H1 (cell line): Measurements from ENCODE around the gene UBE3B. TPM values are rescaled to one million over a fixed set of nuclear protein-coding genes. Genes with fewer than 3 reads are reported as not detected.

ENCODE experiments used
- CTCF ChIA-PET: fragments of 300-600 bp; sonication (Branson Sonifier 250); formaldehyde crosslinking; loops from one replicate; lab custom pipeline; 2021; ENCODE audit not compliant: partially characterized antibody; lab: Charles Lee
- POLR2A ChIA-PET: fragments of 300-600 bp; sonication (Branson Sonifier 250); formaldehyde crosslinking; loops from one replicate; lab custom pipeline; 2021; ENCODE audit warnings: inconsistent platforms; ENCODE audit not compliant: partially characterized antibody; lab: Charles Lee
- DNase-seq, 2 experiments: peaks; one replicate each; pipeline versions ENCODE4 v3.0.0 to v3.0.0-alpha.2; 2010 to 2022; ENCODE audit warnings: low spot score in 2 of 2, low read depth in 1 of 2, mixed read lengths in 1 of 2
- FAIRE-seq: peaks from 2 replicates; lab custom pipeline; 2011; peaks lifted over from hg19 to GRCh38; lab: Jason Lieb, UNC
- H2AFZ ChIP-seq: 2 replicates; pipeline ENCODE4 v1.8.1; 2012; ENCODE audit warnings: low read length, inconsistent platforms
- H2AK5ac ChIP-seq: 2 replicates; pipeline ENCODE4 v1.6.1; 2013; ENCODE audit warnings: low read depth, low read length
- H2BK120ac ChIP-seq: replicated peaks from 2 replicates; pipeline ENCODE3; 2013; ENCODE audit warnings: low read depth, low read length, inconsistent platforms
- H2BK12ac ChIP-seq: 2 replicates; pipeline ENCODE4 v1.6.1; 2013; ENCODE audit warnings: low read depth, low read length
- H2BK15ac ChIP-seq: 2 replicates; pipeline ENCODE4 v1.6.1; 2013; ENCODE audit warnings: low read length
- H2BK20ac ChIP-seq: 2 replicates; pipeline ENCODE4 v1.6.1; 2013; ENCODE audit warnings: low read length
- H2BK5ac ChIP-seq: 2 replicates; pipeline ENCODE4 v1.6.1; 2013; ENCODE audit warnings: low read depth, low read length
- H3K14ac ChIP-seq: 2 replicates; pipeline ENCODE4 v1.6.1; 2013; ENCODE audit warnings: inconsistent platforms; ENCODE audit not compliant: insufficient read length
- H3K18ac ChIP-seq: 2 replicates; pipeline ENCODE4 v1.6.1; 2013; ENCODE audit warnings: low read length; ENCODE audit errors: extremely low read depth
- H3K23ac ChIP-seq: 2 replicates; pipeline ENCODE4 v1.6.1; 2013; ENCODE audit warnings: inconsistent platforms; ENCODE audit not compliant: insufficient read length
- H3K23me2 ChIP-seq: 2 replicates; pipeline ENCODE4 v1.6.1; 2013; ENCODE audit warnings: low read depth, low read length
- H3K27ac ChIP-seq: 2 replicates; pipeline ENCODE4 v1.6.1; 2011; ENCODE audit warnings: low read depth, low read length, inconsistent platforms
- H3K27me3 ChIP-seq, 4 experiments: replicated peaks in 1 of 4; 1 replicate in 1 of 4; 2 replicates in 3 of 4; pipeline versions ENCODE4 v1.6.1 to v1.8.1; 2011 to 2013; ENCODE audit warnings: low read length in 3 of 4, mild to moderate bottlenecking in 3 of 4, inconsistent platforms in 2 of 4, mixed read lengths in 2 of 4, moderate library complexity in 1 of 4; ENCODE audit not compliant: control insufficient read depth in 3 of 4, insufficient read depth in 3 of 4; ENCODE audit errors: extremely low read depth in 1 of 4
- H3K36me3 ChIP-seq, 4 experiments: 2 replicates each; pipeline versions ENCODE4 v1.6.1 to v1.8.1; 2011 to 2013; ENCODE audit warnings: mild to moderate bottlenecking in 4 of 4, low read length in 3 of 4, moderate library complexity in 2 of 4, control low read depth in 1 of 4, inconsistent platforms in 1 of 4; ENCODE audit not compliant: insufficient read depth in 4 of 4, control insufficient read depth in 2 of 4
- H3K4ac ChIP-seq: replicated peaks from 2 replicates; pipeline ENCODE3; 2013; ENCODE audit warnings: low read length, low read depth, mixed read lengths, inconsistent platforms; ENCODE audit not compliant: insufficient read length
- H3K4me1 ChIP-seq, 4 experiments: replicated peaks in 1 of 4; 1 replicate in 1 of 4; 2 replicates in 3 of 4; pipeline versions ENCODE4 v1.6.1 to v1.8.1; 2011 to 2013; ENCODE audit warnings: low read length in 3 of 4, inconsistent platforms in 2 of 4, mixed read lengths in 1 of 4; ENCODE audit not compliant: insufficient read depth in 4 of 4, control insufficient read depth in 3 of 4
- H3K4me2 ChIP-seq, 2 experiments: 2 replicates each; pipeline versions ENCODE4 v1.6.1 to v1.8.1; 2011 to 2013; ENCODE audit warnings: low read depth in 2 of 2, low read length in 2 of 2, control low read depth in 1 of 2, inconsistent platforms in 1 of 2, mild to moderate bottlenecking in 1 of 2; ENCODE audit not compliant: insufficient read depth in 1 of 2
- H3K4me3 ChIP-seq, 4 experiments: fragments of 200-600, 300-600 bp in 1 of 4; sonication (generic), shearing (Covaris generic), sonication (Bioruptor Twin) in 1 of 4; 2 replicates each; pipeline versions ENCODE4 v1.5.1 to v1.8.1; 2011 to 2016; ENCODE audit warnings: low read length in 4 of 4, low read depth in 3 of 4, control low read depth in 2 of 4, inconsistent platforms in 2 of 4, mild to moderate bottlenecking in 2 of 4, mixed read lengths in 1 of 4, moderate library complexity in 1 of 4; ENCODE audit not compliant: insufficient read depth in 2 of 4; ENCODE audit errors: extremely low read depth in 1 of 4
- H3K56ac ChIP-seq: replicated peaks from 2 replicates; pipeline ENCODE3; 2013; ENCODE audit warnings: low read depth, mild to moderate bottlenecking, mixed read lengths, low read length, inconsistent platforms; ENCODE audit not compliant: insufficient read length
- H3K79me1 ChIP-seq: 2 replicates; pipeline ENCODE4 v1.6.1; 2013; ENCODE audit warnings: low read depth, low read length, control low read depth
- H3K79me2 ChIP-seq, 2 experiments: 2 replicates each; pipeline versions ENCODE4 v1.6.1 to v1.8.1; 2012 to 2013; ENCODE audit warnings: low read length in 2 of 2, mild to moderate bottlenecking in 2 of 2, inconsistent platforms in 1 of 2; ENCODE audit not compliant: insufficient read depth in 2 of 2, control insufficient read depth in 1 of 2
- H3K9ac ChIP-seq, 4 experiments: replicated peaks in 1 of 4; 1 replicate in 1 of 4; 2 replicates in 3 of 4; pipeline versions ENCODE4 v1.6.1 to v1.8.1; 2011 to 2013; ENCODE audit warnings: low read depth in 3 of 4, low read length in 3 of 4, control low read depth in 2 of 4, mild to moderate bottlenecking in 2 of 4, moderate library complexity in 2 of 4, inconsistent platforms in 1 of 4; ENCODE audit errors: extremely low read depth in 1 of 4
- H3K9me3 ChIP-seq, 2 experiments: 2 replicates each; pipeline versions ENCODE4 v1.6.1 to v1.8.1; 2012 to 2013; ENCODE audit warnings: mild to moderate bottlenecking in 2 of 2, moderate library complexity in 2 of 2, control low read depth in 1 of 2, inconsistent platforms in 1 of 2, low read depth in 1 of 2, low read length in 1 of 2, mixed read lengths in 1 of 2; ENCODE audit not compliant: insufficient read depth in 2 of 2
- H4K20me1 ChIP-seq, 2 experiments: replicated peaks in 1 of 2; 2 replicates each; pipeline versions ENCODE3 to v1.8.1; 2011 to 2013; ENCODE audit warnings: inconsistent platforms in 2 of 2, low read length in 2 of 2, mild to moderate bottlenecking in 1 of 2; ENCODE audit not compliant: insufficient read depth in 2 of 2, control insufficient read depth in 1 of 2
- H4K5ac ChIP-seq: 2 replicates; pipeline ENCODE4 v1.6.1; 2013; ENCODE audit warnings: low read length, low read depth, mixed read lengths, inconsistent platforms; ENCODE audit not compliant: insufficient read length
- H4K8ac ChIP-seq: 2 replicates; pipeline ENCODE4 v1.8.0; 2013; ENCODE audit warnings: mild to moderate bottlenecking, moderate library complexity, low read length, inconsistent platforms; ENCODE audit not compliant: insufficient read depth; ENCODE audit errors: extremely low read depth
- H4K91ac ChIP-seq: replicated peaks from 2 replicates; pipeline ENCODE3; 2013; ENCODE audit warnings: low read length, mixed read lengths, inconsistent platforms; ENCODE audit not compliant: insufficient read length
- CTBP2 ChIP-seq: IDR thresholded peaks from 2 replicates; pipeline ENCODE4 v1.7.0; 2011; ENCODE audit warnings: borderline replicate concordance, mild to moderate bottlenecking, moderate library complexity, mixed read lengths, low read length; ENCODE audit not compliant: insufficient read depth, insufficient read length
- POLR2AphosphoS5 ChIP-seq: IDR thresholded peaks from 2 replicates; pipeline ENCODE4 v1.6.1; 2011; ENCODE audit warnings: low read depth, low read length
- SIN3A ChIP-seq, 2 experiments: IDR thresholded peaks in 1 of 2; conservative IDR thresholded peaks in 1 of 2; 2 replicates each; pipeline ENCODE4 v1.6.1; 2011 to 2012; ENCODE audit warnings: low read length in 2 of 2, improper control_type of control experiment in 1 of 2, low read depth in 1 of 2, mild to moderate bottlenecking in 1 of 2
- SRF ChIP-seq: IDR thresholded peaks from 2 replicates; pipeline ENCODE4 v1.6.1; 2011; ENCODE audit warnings: mild to moderate bottlenecking, low read depth, low read length, moderate library complexity
- TEAD4 ChIP-seq: IDR thresholded peaks from 2 replicates; pipeline ENCODE4 v1.6.1; 2012; ENCODE audit warnings: low read depth, low read length, inconsistent platforms, mixed read lengths
- WGBS, 2 experiments: shearing (Covaris generic) in 1 of 2; methylation state at CpG; one replicate each; pipeline versions ENCODE4 v1.1.6 to v1.1.7; 2013 to 2015; ENCODE audit warnings: low lambda C conversion rate in 2 of 2, mixed read lengths in 2 of 2, inconsistent platforms in 1 of 2, low coverage in 1 of 2, missing lambda C conversion rate in 1 of 2; ENCODE audit not compliant: insufficient replicate concordance in 2 of 2, insufficient coverage in 1 of 2, insufficient read length in 1 of 2; ENCODE audit errors: extremely low coverage in 1 of 2, missing lambda C conversion rate in 1 of 2; 5-methylcytosine and 5-hydroxymethylcytosine counted together
- polyA plus RNA-seq, 7 experiments: library from polyadenylated mRNA; depleted of rRNA in 3 of 7; stranded (reverse) in 5 of 7; unstranded in 2 of 7; fragments of >200 nt in 5 of 7; fragments of 200-250 nt in 2 of 7; gene quantifications; 1 replicate in 5 of 7; 2 replicates in 1 of 7; 4 replicates in 1 of 7; pipeline versions ENCODE4 v1.2.1 to v1.2.3, GENCODE V29; 2011 to 2013; ENCODE audit warnings: missing spikeins in 2 of 7, mixed read lengths in 2 of 7
- total RNA-seq: library from RNA; stranded (reverse); fragmentation: NEBNext Ultra II Directional; extraction: Animal tissue kit (Norgen Biotek cat#: 25700); gene quantifications from 2 replicates; pipeline ENCODE4 v1.2.1, GENCODE V29; 2021

UBE3B gene
- total and polyA plus RNA-seq, 2 of the 8 experiments (the other 6 are each of a cell fraction or from before 2014, with no cell fraction given): 14.0 to 21.1 TPM

- Histone ChIP-seq H3K27ac (peak overlapping the region; percentile 6; the same call in 1 of the 2 replicates), H4K91ac (no peak overlapping the region), H3K4me1 (peaks cover 40 to 64% (median 48%) of the 10 kb centered on the region in 4 experiments), H2AK5ac (no peak overlapping the region), H3K14ac (no peak overlapping the region), H3K4me3 (peak overlapping the region in 1 of 4 experiments; percentile 10; a peak in 2 of 8 replicates), H2BK15ac (no peak overlapping the region; the same call in 1 of the 2 replicates), H4K8ac (no peak overlapping the region), H4K20me1 (peaks cover 4 to 7% of the 10 kb centered on the region in 2 experiments), H3K36me3 (peaks cover 0 to 21% (median 3%) of the 10 kb centered on the region in 4 experiments; a peak in 5 of 8 replicates), H2BK12ac (peak overlapping the region; percentile 98; the same call in 1 of the 2 replicates), H3K4me2 (peak overlapping the region; percentile 12 to 58), H2BK120ac (no peak overlapping the region), H3K18ac (peak overlapping the region; percentile 20; the same call in 1 of the 2 replicates), H3K9me3 (no peaks in the 10 kb centered on the region), H2AFZ (no peak overlapping the region), H3K79me1 (peaks cover 17% of the 10 kb centered on the region), H2BK20ac (peak overlapping the region; percentile 87; the same call in 1 of the 2 replicates), H3K56ac (no peak overlapping the region), H3K9ac (no peak overlapping the region), H3K27me3 (no peaks in the 10 kb centered on the region), H3K23ac (no peak overlapping the region), H4K5ac (peak overlapping the region; percentile 4), H3K4ac (no peak overlapping the region), H2BK5ac (peak overlapping the region; percentile 99), H3K23me2 (peaks cover 2% of the 10 kb centered on the region; the same call in 1 of the 2 replicates), H3K79me2 (peaks cover 13 to 87% of the 10 kb centered on the region in 2 experiments)
- 33% methylated on average over 14 of the region's 14 CpGs; no CpG with 5 or more reads in 1 of the 2 experiments for WGBS, 2 experiments
- FAIRE-seq: peak; percentile 48
- no peak for DNase-seq
- POLR2A ChIA-PET: interaction anchor here (0.9 to 4.6 kb wide), 6 partner anchors 9 to 26 kb away, joined by 3 to 25 read pairs (median 6); partner anchors contain the start of genes KCTD10 and UBE3B
- CTCF ChIA-PET: interaction anchor here (0.6 to 19.5 kb wide), 10 partner anchors 9 to 1853 kb away, joined by 3 to 245 read pairs (median 4); no protein-coding TSS in a partner anchor
- peak; percentile 62; the same call in 1 of the 2 replicates for TF ChIP-seq SRF
- TF ChIP-seq POLR2AphosphoS5: 0 out of 2 replicates have a peak, but pooled peaks have one; percentile 23
- 0 out of 2 replicates have a peak, but pooled peaks have one; percentile 17 for TF ChIP-seq TEAD4
- TF ChIP-seq SIN3A (conservative IDR thresholded peaks at IDR 0.05 in 1 of 2, IDR thresholded peaks at IDR 0.05 in 1 of 2; ENCODE audit: low read depth in 1 of 2, low read length in 2 of 2): peak in 1 of 2 experiments; percentile 44; a peak in 1 of 4 replicates
- no peak for TF ChIP-seq CTBP2
Observed at GRCh38 chr12:109462868-109463692, 14.4 kb upstream of the UBE3B start.
